Measurements from ENCODE around the gene OR5P2.
"Not testable (repeated sequence)": the region's sequence is repeated elsewhere in the genome, so short reads cannot be mapped to it uniquely, and the experiment has no call there.

Gene OR5P2, protein sequence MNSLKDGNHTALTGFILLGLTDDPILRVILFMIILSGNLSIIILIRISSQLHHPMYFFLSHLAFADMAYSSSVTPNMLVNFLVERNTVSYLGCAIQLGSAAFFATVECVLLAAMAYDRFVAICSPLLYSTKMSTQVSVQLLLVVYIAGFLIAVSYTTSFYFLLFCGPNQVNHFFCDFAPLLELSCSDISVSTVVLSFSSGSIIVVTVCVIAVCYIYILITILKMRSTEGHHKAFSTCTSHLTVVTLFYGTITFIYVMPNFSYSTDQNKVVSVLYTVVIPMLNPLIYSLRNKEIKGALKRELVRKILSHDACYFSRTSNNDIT

DNA sequence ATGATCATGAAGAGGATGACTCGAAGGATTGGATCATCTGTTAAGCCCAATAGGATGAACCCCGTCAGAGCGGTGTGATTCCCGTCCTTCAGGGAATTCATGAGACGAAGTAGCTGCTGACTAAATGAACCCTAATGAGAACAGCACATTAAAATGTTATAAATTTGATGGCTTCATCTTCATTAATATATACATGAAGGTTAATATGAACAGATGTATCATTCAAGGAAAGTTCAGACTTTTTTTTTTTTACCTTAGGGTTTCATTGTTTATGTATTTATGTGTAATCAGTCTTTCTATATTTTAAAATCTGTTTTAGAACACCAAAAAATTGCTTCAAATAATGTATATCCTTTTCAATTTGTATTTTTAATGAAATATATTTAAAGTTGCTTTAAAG is at the start of gene OR5P2:
Gene OR5P2 (minus strand): TSS at position 101 of the 400 bp plus-strand sequence. CDS start 0 bp downstream, at position 101.
- no peak for DNase-seq (ENCODE audit: low spot score)

DNA sequence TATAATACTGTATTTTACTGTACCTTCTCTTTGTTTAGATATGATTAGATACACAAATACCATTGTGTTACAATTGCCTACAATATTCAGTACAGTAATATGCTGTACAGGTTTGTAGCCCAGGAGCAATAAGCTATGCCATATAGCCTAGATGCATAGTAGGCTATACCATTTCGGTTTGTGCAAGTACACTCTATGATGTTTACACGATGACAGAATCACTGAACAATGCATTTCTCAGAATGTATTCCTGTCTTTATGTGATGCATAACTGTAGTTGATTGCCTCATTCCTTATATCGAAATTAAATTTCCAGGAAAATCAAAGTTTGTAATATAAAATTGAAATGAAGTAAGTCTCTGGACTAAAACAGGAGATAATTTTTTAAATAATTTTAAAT is 49.3 kb upstream of the OR5P2 start:
- DNase-seq (ENCODE audit: low spot score) = no peak

DNA sequence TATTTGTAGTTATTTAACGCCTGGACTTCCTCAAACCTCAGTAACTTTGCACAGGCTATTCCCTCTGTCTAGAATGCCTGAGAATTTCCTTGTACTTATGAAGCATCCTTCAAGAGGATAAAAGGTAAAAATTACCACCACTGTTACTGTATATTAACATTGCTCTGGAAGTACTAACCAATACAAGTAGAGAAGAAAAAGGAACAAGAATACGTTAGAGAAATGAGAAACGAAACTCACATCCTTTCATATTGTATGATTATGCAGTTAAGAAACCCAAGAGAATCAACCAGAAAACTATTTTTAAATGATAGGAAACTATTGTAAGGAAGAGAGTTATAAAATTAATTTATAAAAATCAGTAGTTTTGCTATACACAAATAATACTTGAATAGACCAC is 48.2 kb upstream of the OR5P2 start:
- DNase-seq (ENCODE audit: low spot score) = no peak

DNA sequence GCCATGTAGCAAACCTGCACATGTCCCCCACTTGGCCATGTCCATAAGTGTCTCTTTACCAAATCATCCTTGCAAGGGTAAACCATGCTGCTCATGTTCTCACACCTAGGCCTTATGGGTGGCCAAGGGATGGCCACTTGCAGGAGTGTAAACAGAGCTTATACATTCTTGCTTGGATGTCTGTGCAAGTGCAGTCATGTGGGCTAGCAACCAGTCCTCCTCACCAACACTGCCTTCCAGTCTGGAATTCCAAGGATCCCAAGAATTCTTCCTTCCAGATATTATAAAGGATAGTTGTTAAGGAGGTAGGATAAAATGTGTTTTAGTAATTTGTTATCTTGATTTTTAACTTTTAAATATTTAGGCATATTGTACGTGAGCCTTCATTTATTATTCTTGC is 47.8 kb upstream of the OR5P2 start:
- DNase-seq (ENCODE audit: low spot score) = no peak

DNA sequence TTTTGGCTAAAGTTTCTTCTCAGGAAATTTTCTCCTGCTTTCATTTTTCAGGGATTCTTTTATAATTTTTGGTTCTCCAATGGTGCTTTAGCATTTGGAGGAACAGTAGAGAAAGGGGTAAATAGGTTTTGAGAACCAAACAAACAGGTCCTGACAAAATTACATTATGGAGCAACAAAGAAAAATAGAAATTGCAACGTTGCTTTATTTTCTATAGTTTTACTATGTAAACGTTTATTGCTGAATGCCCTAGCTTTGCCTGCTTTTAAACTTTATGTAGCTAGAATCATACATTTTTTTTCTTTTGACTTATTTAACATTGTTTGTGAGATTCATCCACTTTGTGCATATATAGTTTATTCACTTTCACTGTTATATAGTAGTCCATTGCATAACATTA is 43.8 kb upstream of the OR5P2 start:
- DNase-seq (ENCODE audit: low spot score) = no peak

DNA sequence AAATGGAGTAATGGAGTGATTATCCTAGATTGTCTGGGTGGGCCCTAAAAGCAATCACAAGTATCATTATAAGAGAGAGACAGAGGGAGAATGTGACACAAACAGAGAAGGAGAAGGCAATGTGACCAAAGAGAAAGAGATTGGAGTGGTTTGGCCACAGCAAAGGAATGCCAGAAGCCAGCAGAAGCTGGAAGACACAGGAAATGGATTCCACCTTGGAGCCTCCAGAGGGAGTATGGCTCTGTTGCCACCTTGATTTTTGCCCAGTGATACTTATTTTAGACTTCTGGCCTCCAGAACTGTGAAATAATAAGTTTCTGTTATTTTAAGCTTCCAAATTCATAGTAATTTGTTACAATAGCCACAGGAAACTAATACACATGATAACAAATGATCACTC is 36.8 kb upstream of the OR5P2 start:
- no peak for DNase-seq (ENCODE audit: low spot score)

DNA sequence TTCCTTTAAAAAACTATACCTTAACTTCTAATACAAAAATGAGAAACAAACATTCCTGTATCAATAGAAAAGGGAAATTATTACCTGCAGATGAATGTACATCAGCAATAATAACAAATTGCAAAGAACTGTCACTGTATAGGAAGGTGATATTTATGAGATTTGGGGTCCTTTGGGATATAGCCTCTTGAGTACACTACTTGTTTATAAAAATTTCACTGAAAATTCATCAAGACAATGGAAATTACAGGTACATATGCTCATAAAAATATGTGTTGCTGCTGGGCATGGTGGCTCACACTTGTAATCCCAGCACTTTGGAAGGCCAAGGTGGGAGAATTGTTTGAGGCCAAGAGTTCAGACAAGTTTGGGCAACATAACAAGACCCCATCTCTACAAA is 34.0 kb upstream of the OR5P2 start, which contains the start of gene OR5P3:
Gene OR5P3 (minus strand): TSS at position 101 of the 400 bp plus-strand sequence.
- no peak for DNase-seq (ENCODE audit: low spot score)

DNA sequence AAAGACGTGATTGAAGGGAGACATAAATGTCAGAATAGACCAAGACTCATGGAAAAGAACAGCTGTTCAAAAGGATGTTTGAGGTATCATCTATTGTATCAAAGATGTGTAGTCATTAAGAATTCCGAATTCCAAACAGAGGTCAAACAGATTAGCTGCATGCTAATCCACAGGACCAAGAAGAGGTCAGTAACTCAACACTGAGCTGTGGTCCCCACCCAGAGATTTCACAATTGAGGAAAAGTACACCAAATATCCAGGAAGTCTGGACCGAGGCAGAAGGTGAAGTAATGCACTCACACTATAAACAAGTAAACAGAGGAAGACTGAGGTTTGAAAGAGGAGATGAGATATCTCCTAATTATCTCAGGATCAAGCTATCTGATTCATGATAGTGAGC is 29.6 kb upstream of the OR5P2 start:
- no peak for DNase-seq (ENCODE audit: low spot score)

DNA sequence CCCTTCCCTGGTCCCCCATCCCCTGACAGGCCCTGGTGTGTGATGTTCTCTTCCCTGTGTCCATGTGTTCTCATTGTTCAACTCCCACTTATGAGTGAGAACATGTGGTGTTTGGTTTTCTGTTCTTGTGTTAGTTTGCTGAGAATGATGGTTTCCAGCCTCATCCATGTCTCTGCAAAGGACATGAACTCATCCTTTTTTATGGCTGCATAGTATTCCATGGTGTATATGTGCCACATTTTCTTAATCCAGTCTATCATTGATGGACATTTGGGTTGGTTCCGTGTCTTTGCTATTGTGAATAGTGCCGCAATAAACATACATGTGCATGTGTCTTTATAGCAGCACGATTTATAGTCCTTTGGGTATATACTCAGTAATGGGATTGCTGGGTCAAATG is 23.7 kb upstream of the OR5P2 start:
- not testable (repeated sequence) for DNase-seq (ENCODE audit: low spot score)

DNA sequence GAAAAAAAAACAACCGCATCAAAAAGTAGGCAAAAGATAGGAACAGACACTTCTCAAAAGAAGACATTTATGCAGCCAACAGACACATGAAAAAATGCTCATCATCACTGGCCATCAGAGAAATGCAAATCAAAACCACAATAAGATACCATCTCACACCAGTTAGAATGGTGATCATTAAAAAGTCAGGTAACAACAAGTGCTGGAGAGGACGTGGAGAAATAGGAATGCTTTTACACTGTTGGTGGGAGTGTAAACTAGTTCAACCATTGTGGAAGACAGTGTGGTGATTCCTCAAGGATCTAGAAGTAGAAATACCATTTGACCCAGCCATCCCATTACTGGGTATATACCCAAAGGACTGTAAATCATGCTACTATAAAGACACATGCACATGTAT is 18.2 kb upstream of the OR5P2 start:
- DNase-seq (ENCODE audit: low spot score) = not testable (repeated sequence)

DNA sequence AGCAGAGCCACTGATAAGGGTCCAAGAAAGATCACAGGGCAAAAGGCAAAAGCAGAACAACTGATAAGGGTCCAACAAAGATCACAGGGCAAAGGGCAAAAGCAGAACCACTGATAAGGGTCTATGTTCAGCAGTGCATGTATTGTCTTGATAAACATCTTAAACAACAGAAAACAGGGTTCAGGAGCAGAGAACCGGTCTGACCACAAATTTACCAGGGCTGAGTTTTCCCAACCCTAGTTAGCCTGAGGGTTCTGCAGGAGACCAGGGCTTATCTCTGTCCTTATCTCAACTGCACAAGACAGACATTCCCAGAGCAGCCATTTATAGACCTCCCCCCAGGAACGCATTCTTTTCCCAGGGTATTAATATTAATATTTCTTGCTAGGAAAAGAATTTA is 13.6 kb upstream of the OR5P2 start:
- DNase-seq (ENCODE audit: low spot score) = not testable (repeated sequence)

DNA sequence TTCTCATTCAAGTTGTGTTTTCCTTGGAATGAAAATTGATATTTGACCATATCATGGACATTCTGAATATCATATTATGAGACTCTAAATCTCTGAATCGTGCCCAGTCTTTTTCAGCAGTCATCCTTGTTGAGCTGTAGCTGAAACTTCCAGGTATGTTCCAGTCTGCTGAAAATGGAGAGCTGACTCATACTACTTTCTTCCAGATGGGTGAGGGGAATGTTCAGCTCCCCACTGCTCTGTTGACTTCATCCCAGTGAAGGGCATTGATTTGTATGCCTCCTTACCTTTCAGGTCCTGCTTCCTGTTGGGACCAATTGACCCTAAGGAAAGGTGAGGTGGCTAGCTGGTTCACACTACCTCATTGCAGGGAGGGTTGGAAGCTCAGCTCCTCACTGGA is 3.5 kb downstream of the OR5P2 start:
- DNase-seq (ENCODE audit: low spot score) = no peak

DNA sequence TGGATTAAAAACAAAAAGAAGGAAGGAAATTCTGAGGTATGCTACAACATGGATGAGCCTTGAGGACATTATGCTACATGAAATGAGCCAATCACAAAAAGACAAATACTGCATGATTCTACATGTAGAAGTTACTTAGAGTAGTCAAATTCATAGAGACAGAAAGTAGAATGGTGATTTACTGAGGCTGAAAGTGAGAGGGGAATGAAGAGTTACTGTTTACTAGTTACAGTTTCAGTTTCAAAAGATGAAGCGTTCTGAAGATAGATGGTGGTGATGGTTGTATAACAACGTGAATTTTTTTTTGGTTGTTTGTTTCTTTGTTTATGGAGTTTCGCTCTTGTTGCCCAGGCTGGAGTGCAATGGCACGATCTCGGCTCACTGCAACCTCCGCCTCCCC is 9.5 kb downstream of the OR5P2 start:
- no peak for DNase-seq (ENCODE audit: low spot score)

DNA sequence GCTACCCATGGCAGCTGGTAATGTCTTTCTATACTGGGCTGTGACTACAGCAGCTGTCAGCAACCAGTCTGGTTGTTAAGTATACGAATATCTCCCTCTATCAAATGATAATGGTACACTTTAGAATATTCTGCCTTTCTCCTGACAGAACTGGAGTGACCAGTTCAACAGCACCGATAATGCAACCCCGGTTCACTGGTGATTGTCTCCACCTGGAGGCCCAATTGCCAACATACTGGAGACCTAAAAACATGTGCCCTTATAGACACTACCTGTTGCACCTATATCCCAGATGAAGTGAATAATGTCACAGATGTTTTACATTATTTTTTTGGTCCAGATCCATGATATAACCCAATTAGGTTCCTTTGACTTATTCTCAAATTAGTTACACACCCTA is 21.1 kb downstream of the OR5P2 start:
- no peak for DNase-seq (ENCODE audit: low spot score)

DNA sequence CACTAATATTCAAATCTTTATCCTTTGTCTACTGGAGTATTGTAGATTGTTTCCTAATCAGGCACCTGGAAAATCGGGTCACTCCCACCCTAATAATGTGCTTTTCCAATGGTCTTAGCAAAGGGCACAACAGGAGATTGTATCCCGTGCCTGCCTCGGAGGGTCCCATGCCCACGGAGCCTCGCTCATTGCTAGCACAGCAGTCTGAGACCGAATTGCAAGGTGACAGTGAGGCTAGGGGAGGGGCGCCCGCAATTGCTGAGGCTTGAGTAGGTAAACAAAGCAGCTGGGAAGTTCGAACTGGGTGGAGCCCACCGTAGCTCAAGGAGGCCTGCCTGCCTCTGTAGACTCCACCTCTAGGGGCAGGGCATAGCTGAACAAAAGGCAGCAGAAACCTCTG is 32.4 kb downstream of the OR5P2 start:
- DNase-seq (ENCODE audit: low spot score) = not testable (repeated sequence)

DNA sequence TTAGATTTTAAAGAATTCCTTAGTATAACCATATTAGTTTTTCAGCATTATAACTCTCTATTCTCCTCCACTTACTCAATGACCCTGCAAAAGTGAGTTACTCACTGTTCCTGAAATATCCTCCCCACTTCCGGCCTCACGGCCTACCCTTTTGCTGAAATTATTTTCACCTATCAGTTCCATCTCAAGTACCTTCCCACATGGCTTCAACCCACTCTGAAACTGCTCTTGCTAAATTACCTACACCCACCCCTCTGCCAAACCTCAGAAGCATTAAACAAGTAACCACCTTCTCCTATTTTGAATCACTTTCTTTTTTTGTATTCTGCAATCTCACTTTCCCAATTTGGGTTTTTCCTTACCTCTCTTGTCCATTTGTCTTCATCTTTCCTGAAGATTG is 37.7 kb downstream of the OR5P2 start:
- no peak for DNase-seq (ENCODE audit: low spot score)

DNA sequence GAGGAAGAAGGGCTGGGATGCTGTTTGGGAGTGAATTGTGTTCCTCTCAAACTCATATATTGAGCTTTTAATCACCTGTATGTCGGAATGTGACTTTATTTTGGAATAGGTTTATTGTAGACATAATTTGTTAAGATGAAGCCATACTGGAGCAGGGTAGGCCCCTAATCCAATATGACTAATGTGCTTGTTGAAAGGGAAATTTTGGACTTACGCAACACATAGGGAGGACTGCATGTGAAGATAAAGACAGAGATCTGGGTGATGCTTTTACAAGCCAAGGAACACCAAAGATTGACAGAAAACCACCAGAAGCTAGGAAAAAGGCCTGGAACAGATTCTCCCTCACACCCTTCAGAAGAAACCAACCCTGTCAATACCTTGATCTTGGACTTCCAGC is 47.3 kb downstream of the OR5P2 start:
- no peak for DNase-seq (ENCODE audit: low spot score)

Data from CD4-positive, alpha-beta T cell treated with Interleukin-2 at 100 ng/mL for 4 hours (primary cell).